HUDEP-2 (cell line): ENCODE measurements around the gene URB2.
"Not testable (repeated sequence)": the region's sequence is repeated elsewhere in the genome, so short reads cannot be mapped to it uniquely, and the experiment has no call there.

ENCODE experiments used
- DNase-seq, 76 experiments: peaks; one replicate each; lab custom pipeline; 2025; ENCODE audit not compliant: unreplicated experiment in 76 of 76; lab: John Stamatoyannopoulos, UW

The URB2 gene

DNA sequence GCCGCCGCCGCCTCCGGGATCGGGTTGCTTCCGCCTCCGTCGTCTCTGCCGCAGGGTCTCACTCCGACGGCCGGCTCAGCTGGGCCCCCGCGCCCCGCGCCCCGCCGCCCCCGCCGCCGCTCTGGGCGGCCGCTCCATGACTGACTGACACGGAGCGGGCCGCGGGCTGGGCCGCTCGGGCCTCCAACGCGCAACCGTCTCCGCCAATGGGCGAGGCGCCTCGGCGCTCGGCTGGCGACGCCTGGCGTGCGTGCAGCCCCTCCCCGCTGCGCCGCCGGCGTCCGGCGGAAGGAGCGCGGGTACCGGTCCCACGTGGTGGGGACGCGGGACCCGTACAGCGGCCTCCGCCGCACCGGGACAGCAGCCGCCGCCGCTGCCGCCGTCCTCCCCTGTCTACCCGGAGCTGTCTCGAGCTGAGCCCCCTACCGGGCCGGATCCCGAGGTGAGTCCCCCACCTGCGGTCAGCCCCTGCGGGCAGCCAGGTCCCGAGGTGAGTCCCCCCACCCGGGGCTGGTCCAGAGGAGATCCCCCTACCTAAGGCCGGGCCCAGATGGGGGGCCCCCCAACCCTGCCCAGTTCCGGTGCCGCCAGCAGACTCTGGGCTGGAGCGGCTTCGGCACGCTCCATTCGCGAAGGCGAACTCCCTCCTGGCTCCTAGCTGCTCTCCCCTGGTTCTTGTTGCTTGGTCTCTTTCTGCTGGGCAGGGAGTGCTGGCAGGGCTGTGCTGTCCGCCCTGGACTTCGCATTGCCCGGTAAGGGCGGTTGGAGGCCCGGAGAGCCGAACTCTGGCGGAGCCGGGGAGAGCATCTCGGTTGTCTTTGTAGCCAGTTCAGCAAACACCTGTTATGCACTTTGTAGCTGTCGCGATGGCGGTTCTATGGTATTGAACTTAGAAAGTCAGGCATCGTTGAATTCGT, at the start of gene URB2, which contains the start of gene TAF5L:
URB2 (plus strand) TSS at position 333 of the 917 bp plus-strand sequence. CDS start 1,387 bp downstream, outside the sequence.
TAF5L (minus strand) TSS at position 208 of the 917 bp plus-strand sequence. CDS start 11,640 bp downstream, outside the sequence.
- peak in 73 of 76 experiments; percentile 20 to 90 (median 73) for DNase-seq

- no peak for DNase-seq
Measured at GRCh38 chr1:229578168-229579058, 47.6 kb upstream of the URB2 start.

DNA sequence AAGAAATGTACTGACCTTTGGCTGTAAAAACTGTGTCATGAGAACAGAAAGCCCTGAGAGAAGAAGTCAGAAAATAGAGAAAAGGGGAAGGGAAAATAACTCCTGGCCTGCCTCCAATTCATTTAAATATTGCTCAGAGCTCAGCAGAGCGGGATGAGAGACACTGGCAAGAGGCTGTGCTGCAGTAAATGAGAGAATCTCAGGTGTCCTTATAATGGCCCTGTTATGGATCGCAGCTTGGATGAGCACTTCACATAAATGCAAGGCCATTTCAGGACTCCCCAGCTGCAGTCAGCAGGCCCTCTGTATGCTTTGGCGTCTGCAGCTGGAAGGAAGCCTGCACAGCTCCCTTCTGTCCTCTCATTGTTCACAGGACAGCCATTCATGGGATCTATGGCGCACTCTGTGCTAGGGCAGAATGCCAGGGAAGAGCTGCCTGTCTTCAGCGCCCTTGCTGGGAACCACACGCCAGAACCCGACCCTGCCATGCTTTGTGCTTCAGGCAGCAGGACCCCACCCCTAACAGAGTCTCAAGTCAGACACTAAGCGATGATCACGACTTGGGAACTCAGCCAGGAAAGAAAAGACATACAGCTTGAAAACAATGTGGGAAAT, 46.9 kb upstream of the URB2 start:
- peak in 17 of 76 experiments; percentile 1 to 37 (median 15) for DNase-seq

- no peak for DNase-seq
Measured at GRCh38 chr1:229581485-229581884, 44.6 kb upstream of the URB2 start.

GRCh38 chr1:229582011-229582694, 43.9 kb upstream of the URB2 start:
- DNase-seq = no peak

- DNase-seq = no peak
Measured at GRCh38 chr1:229582715-229583114, 43.3 kb upstream of the URB2 start.

GRCh38 chr1:229585338-229585737, 40.7 kb upstream of the URB2 start:
- DNase-seq = no peak

DNA sequence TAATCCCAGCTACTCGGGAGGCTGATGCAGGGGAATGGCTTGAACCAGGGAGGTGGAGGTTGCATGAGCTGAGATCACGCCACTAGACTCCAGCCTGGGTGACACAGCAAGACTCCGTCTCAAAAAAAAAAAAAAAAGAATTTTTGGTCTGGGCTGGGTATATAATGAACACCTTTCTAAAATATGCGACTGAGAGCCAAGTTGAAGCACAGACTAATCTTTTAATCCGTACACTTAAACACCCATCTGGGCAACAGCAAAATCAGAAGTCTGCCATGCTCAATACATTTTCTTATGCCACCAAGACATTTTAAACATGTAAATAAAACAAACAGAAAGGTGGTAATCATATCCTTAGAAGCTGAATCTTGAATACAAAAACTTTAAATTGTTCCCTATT, 35.9 kb upstream of the URB2 start:
- DNase-seq = no peak

GRCh38 chr1:229593800-229594199, 32.2 kb upstream of the URB2 start:
- no peak for DNase-seq

- no peak for DNase-seq
Measured at GRCh38 chr1:229594227-229595008, 31.6 kb upstream of the URB2 start.

GRCh38 chr1:229595876-229596275, 30.2 kb upstream of the URB2 start:
- DNase-seq = not testable (repeated sequence)

GRCh38 chr1:229596925-229597699, 28.9 kb upstream of the URB2 start:
- DNase-seq = no peak

DNA sequence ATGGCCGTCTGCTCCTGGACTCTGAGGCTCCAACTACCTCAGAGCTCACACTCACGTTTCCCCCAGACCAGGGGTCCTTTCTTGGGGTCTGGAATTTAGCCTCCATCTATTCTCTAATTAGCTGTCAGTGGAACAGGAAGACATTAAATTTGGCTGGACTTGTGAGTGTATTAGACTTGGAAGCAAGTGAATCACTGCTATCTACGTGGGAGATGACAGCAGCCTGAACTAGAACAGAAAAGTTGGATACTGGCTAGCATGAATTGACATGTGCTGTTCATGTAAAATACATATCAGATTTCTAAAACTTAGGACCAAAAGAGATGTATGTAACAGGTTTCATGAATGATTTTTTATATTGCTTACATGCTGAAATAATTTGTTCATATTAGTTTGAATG, 28.2 kb upstream of the URB2 start:
- no peak for DNase-seq

GRCh38 chr1:229599218-229599954, 26.7 kb upstream of the URB2 start:
- peak in 1 of 76 experiments; percentile 5 for DNase-seq

- no peak for DNase-seq
Measured at GRCh38 chr1:229600229-229600628, 25.8 kb upstream of the URB2 start.

- DNase-seq = no peak
Measured at GRCh38 chr1:229603371-229604005, 22.6 kb upstream of the URB2 start.

GRCh38 chr1:229607370-229607769, 18.7 kb upstream of the URB2 start:
- no peak for DNase-seq
